ENCODE results near the gene ALG9. TPM values are rescaled to one million over a fixed set of nuclear protein-coding genes. Genes with fewer than 3 reads are reported as not detected.

ALG9 gene
- total and polyA plus RNA-seq, 10 donors = 9.0 to 57.5 (median 27.0) TPM

DNA sequence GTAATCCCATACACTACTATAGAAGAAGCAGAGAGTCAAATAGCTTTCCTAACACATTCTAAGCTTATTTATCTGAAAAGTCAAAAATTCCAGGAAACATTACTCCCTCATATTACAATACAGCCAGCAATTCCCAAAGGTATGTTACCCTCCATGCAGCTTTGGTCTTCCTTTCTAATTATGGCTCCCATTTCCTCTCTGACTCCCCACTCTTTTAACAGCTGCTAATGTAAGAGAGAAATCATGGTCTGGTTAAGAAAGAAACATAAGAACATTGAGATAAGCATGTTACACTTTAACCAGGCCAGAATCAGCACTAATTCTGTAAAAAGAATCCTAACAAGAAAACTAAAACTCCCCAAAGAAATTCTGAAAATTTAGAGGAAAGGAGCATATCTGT lies 112.0 kb downstream of the ALG9 start:
- Histone ChIP-seq H3K4me1 (peaks cover 0 to 25% (median 8%) of the 10 kb centered on the region in 6 donors), H3K4me3 (no peak overlapping the region), H3K27ac (no peak overlapping the region), H3K27me3 (replicated peaks in 1 of 7) (no peaks in the 10 kb centered on the region), H3K9me3 (no peaks in the 10 kb centered on the region), H3K36me3 (peaks cover 0 to 100% (median 76%) of the 10 kb centered on the region in 6 donors)
- TF ChIP-seq POLR2A (IDR thresholded peaks at IDR 0.05) (no peak), POLR2AphosphoS5 (IDR thresholded peaks at IDR 0.05) (no peak)
- TF ChIP-seq, protein P1, sequence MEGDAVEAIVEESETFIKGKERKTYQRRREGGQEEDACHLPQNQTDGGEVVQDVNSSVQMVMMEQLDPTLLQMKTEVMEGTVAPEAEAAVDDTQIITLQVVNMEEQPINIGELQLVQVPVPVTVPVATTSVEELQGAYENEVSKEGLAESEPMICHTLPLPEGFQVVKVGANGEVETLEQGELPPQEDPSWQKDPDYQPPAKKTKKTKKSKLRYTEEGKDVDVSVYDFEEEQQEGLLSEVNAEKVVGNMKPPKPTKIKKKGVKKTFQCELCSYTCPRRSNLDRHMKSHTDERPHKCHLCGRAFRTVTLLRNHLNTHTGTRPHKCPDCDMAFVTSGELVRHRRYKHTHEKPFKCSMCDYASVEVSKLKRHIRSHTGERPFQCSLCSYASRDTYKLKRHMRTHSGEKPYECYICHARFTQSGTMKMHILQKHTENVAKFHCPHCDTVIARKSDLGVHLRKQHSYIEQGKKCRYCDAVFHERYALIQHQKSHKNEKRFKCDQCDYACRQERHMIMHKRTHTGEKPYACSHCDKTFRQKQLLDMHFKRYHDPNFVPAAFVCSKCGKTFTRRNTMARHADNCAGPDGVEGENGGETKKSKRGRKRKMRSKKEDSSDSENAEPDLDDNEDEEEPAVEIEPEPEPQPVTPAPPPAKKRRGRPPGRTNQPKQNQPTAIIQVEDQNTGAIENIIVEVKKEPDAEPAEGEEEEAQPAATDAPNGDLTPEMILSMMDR (IDR thresholded peaks at IDR 0.05 in 8 of 11, conservative IDR thresholded peaks at IDR 0.05 in 3 of 11) = no peak
- intact Hi-C loops (cut with DNase I; ENCODE audit: low total_unique reads) = no loop called here
- DNase-seq = no peak

DNA sequence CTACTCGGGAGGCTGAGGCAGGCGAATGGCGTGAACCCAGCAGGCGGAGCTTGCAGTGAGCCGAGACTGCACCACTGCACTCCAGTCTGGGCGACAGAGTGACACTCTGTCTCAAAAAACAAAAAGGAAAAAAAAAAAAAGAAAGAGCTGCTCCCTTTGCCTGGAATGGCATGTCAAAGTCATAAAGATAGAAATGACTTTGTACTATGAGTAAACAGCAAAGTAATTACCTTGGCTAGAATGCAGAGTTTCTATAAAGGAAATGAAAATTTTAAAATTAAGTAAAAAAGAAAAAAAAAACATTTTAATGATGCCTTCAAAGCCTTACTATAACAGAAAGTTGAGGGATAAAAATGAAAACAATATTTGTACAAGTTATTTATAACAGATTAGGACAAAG lies 115.3 kb downstream of the ALG9 start:
- Histone ChIP-seq H3K4me1 (no peaks in the 10 kb centered on the region), H3K27ac (no peak overlapping the region), H3K4me3 (no peak overlapping the region), H3K36me3 (peaks cover 0 to 100% (median 86%) of the 10 kb centered on the region in 6 donors), H3K27me3 (replicated peaks in 1 of 7) (no peaks in the 10 kb centered on the region), H3K9me3 (no peaks in the 10 kb centered on the region)
- WGBS, 5 donors = 96 to 100% (median 98%) methylated on average over 6 of the region's 6 CpGs
- intact Hi-C loops (cut with DNase I; ENCODE audit: low total_unique reads) = no loop called here
- no peak for DNase-seq
- TF ChIP-seq POLR2AphosphoS5 (IDR thresholded peaks at IDR 0.05) (no peak), POLR2A (IDR thresholded peaks at IDR 0.05) (no peak)
- TF ChIP-seq, protein P1 (IDR thresholded peaks at IDR 0.05 in 8 of 11, conservative IDR thresholded peaks at IDR 0.05 in 3 of 11) = no peak

DNA sequence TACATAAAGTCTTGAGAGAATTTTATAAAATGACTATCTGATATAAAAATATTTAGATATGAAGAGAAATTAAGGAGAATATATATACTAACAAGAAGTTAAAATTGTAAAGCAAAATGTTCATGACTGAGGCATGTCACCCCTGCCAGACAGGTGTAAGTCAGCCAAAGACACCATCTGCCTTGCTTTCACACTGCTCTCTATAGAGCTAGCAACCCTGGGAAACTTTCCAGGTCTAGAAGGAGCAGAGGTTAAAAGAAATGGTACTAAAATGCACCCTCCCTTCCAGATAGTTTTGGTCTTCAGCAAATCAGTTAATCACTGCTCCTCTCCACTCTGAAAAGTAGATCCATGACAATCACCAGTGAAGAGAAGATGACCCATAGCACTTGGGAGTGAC lies 121.7 kb downstream of the ALG9 start:
- H3K4me1 ChIP-seq = peaks cover 0 to 11% (median 2%) of the 10 kb centered on the region in 6 donors
- no peaks in the 10 kb centered on the region for H3K9me3 ChIP-seq
- TF ChIP-seq POLR2A (IDR thresholded peaks at IDR 0.05) = no peak
- TF ChIP-seq, protein P1 (IDR thresholded peaks at IDR 0.05 in 8 of 11, conservative IDR thresholded peaks at IDR 0.05 in 3 of 11) = no peak
- H3K36me3 ChIP-seq = peaks cover 0 to 100% (median 83%) of the 10 kb centered on the region in 6 donors
- no peak overlapping the region for H3K4me3 ChIP-seq
- intact Hi-C loops (cut with DNase I; ENCODE audit: low total_unique reads) = no loop called here
- H3K27me3 ChIP-seq (replicated peaks in 1 of 7) = no peaks in the 10 kb centered on the region
- no peak overlapping the region for H3K27ac ChIP-seq
- no peak for DNase-seq

- H3K27me3 ChIP-seq (replicated peaks in 1 of 7) = no peaks in the 10 kb centered on the region
- 87 to 94% (median 93%) methylated on average over 7 of the region's 7 CpGs for WGBS, 5 donors
- peaks cover 0 to 100% (median 84%) of the 10 kb centered on the region in 6 donors for H3K36me3 ChIP-seq
- no peaks in the 10 kb centered on the region for H3K9me3 ChIP-seq
- no peak for DNase-seq
- intact Hi-C loops (cut with DNase I; ENCODE audit: low total_unique reads) = no loop called here
- TF ChIP-seq POLR2AphosphoS5 (IDR thresholded peaks at IDR 0.05) (no peak), POLR2A (IDR thresholded peaks at IDR 0.05) (no peak)
- TF ChIP-seq, protein P1 (IDR thresholded peaks at IDR 0.05 in 8 of 11, conservative IDR thresholded peaks at IDR 0.05 in 3 of 11) = no peak
- H3K4me3 ChIP-seq = no peak overlapping the region
- H3K4me1 ChIP-seq = peaks cover 0 to 11% (median 2%) of the 10 kb centered on the region in 6 donors
- H3K27ac ChIP-seq = no peak overlapping the region
These were observed 123.2 kb downstream of the ALG9 start for GRCh38 chr11:111748035-111748804.

Measured in spleen (tissue), 11 donors.